Hepatocyte (in vitro differentiated cells): ENCODE measurements around the gene IRF8.

Experiments
- EZH2 ChIP-seq: fragments of 200-600 bp; sonication (generic); IDR thresholded peaks from 2 replicates; pipeline ENCODE4 v1.6.1; 2016; ENCODE audit warnings: antibody characterized with exemption, mild to moderate bottlenecking, borderline replicate concordance
- TF ChIP-seq, protein P1 (sequence below): fragments of 200-600 bp; sonication (generic); IDR thresholded peaks from 2 replicates; pipeline ENCODE4 v1.5.1; 2016; ENCODE audit warnings: antibody characterized with exemption, mild to moderate bottlenecking; ENCODE audit not compliant: poor library complexity

DNA sequence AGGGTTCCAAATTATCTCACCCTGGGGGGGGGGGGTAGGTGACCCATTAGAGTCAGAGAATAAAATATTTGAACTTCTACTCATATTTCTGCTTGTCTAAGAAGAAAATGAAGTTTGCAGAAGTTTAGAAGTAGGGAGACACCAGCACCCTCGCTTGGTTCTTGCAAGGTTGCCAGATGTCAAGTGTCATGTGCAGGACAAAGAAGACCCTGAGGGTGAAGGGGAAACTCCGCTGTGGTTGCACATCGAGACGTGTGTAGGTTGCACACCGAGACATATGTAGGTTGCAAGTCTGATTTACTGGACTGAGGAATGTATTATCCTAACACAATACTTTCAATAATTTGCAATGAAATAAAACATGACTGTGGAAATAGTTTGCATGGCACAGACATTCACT lies 42.4 kb upstream of the IRF8 start:
- TF ChIP-seq, protein P1, sequence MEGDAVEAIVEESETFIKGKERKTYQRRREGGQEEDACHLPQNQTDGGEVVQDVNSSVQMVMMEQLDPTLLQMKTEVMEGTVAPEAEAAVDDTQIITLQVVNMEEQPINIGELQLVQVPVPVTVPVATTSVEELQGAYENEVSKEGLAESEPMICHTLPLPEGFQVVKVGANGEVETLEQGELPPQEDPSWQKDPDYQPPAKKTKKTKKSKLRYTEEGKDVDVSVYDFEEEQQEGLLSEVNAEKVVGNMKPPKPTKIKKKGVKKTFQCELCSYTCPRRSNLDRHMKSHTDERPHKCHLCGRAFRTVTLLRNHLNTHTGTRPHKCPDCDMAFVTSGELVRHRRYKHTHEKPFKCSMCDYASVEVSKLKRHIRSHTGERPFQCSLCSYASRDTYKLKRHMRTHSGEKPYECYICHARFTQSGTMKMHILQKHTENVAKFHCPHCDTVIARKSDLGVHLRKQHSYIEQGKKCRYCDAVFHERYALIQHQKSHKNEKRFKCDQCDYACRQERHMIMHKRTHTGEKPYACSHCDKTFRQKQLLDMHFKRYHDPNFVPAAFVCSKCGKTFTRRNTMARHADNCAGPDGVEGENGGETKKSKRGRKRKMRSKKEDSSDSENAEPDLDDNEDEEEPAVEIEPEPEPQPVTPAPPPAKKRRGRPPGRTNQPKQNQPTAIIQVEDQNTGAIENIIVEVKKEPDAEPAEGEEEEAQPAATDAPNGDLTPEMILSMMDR = no peak
- TF ChIP-seq EZH2 = no peak
